Mesendoderm (in vitro differentiated cells): ENCODE measurements around the gene RASD2.
A peak's percentile ranks its signal among the peaks of the same experiment; 100 is the strongest.

Experiments used
- DNase-seq: peaks from one replicate; pipeline ENCODE4 v3.0.0; 2013
- H2AK5ac ChIP-seq: 2 replicates; pipeline ENCODE4 v1.6.1; 2013; ENCODE audit warnings: low read length, inconsistent platforms
- H2BK120ac ChIP-seq: 2 replicates; pipeline ENCODE4 v1.6.1; 2013; ENCODE audit warnings: low read depth, mild to moderate bottlenecking, low read length, moderate library complexity, mixed read lengths
- H2BK15ac ChIP-seq: replicated peaks from 2 replicates; pipeline ENCODE4 v1.6.1; 2013; ENCODE audit warnings: low read depth, mild to moderate bottlenecking, moderate library complexity
- H2BK5ac ChIP-seq: 2 replicates; pipeline ENCODE4 v1.6.1; 2013; ENCODE audit warnings: low read length, inconsistent platforms
- H3K18ac ChIP-seq: 2 replicates; pipeline ENCODE4 v1.6.1; 2013; ENCODE audit warnings: mild to moderate bottlenecking, low read length, mixed read lengths
- H3K23ac ChIP-seq: one replicate; pipeline ENCODE4 v1.6.1; 2013; ENCODE audit warnings: low read length
- H3K27ac ChIP-seq: 2 replicates; pipeline ENCODE4 v1.5.1; 2013; ENCODE audit warnings: low read depth, mild to moderate bottlenecking, inconsistent platforms, low read length, moderate library complexity
- H3K27me3 ChIP-seq: 2 replicates; pipeline ENCODE4 v1.6.1; 2013; ENCODE audit warnings: low read length, control low read depth, mild to moderate bottlenecking, inconsistent platforms; ENCODE audit not compliant: insufficient read depth, poor library complexity
- H3K36me3 ChIP-seq: 2 replicates; pipeline ENCODE4 v1.6.1; 2013; ENCODE audit warnings: low read length, inconsistent platforms; ENCODE audit not compliant: control insufficient read depth, insufficient read depth
- H3K4ac ChIP-seq: one replicate; pipeline ENCODE4 v1.6.1; 2013; ENCODE audit warnings: low read depth, mild to moderate bottlenecking, low read length, moderate library complexity
- H3K4me1 ChIP-seq: 2 replicates; pipeline ENCODE4 v1.6.1; 2013; ENCODE audit warnings: low read depth, low read length, inconsistent platforms; ENCODE audit not compliant: control insufficient read depth
- H3K4me2 ChIP-seq: 2 replicates; pipeline ENCODE4 v1.6.1; 2013; ENCODE audit warnings: low read length
- H3K4me3 ChIP-seq: 2 replicates; pipeline ENCODE4 v1.5.1; 2013; ENCODE audit warnings: mild to moderate bottlenecking, low read length
- H3K56ac ChIP-seq: one replicate; pipeline ENCODE4 v1.6.1; 2013; ENCODE audit warnings: low read length
- H3K79me1 ChIP-seq: 2 replicates; pipeline ENCODE4 v1.6.1; 2013; ENCODE audit warnings: low read length, inconsistent platforms
- H3K79me2 ChIP-seq: 2 replicates; pipeline ENCODE4 v1.6.1; 2013; ENCODE audit warnings: mild to moderate bottlenecking, low read length; ENCODE audit not compliant: control insufficient read depth, insufficient read depth
- H3K9ac ChIP-seq: 2 replicates; pipeline ENCODE4 v1.6.1; 2013; ENCODE audit warnings: low read length, inconsistent platforms
- H4K5ac ChIP-seq: one replicate; pipeline ENCODE4 v1.6.1; 2013; ENCODE audit warnings: low read length
- H4K8ac ChIP-seq: one replicate; pipeline ENCODE4 v1.6.1; 2013; ENCODE audit warnings: low read depth, mild to moderate bottlenecking, control low read depth, low read length, moderate library complexity
- WGBS: extraction: QIAGEN DNeasy Blood & Tissue Kit; methylation state at CpG from one replicate; pipeline ENCODE4 v1.1.7; 2013; ENCODE audit warnings: low lambda C conversion rate, missing lambda C conversion rate; ENCODE audit not compliant: insufficient coverage; ENCODE audit errors: extremely low coverage; 5-methylcytosine and 5-hydroxymethylcytosine counted together

Gene RASD2

GRCh38 chr22:35560366-35560765, 19.7 kb downstream of the RASD2 start:
- Histone ChIP-seq H3K36me3 (no peaks in the 10 kb centered on the region), H3K79me1 (no peaks in the 10 kb centered on the region), H2AK5ac (no peak overlapping the region), H4K8ac (no peak overlapping the region), H3K4me3 (no peak overlapping the region), H3K27ac (no peak overlapping the region), H2BK15ac (no peak overlapping the region), H2BK5ac (no peak overlapping the region), H3K79me2 (no peaks in the 10 kb centered on the region), H3K18ac (no peak overlapping the region), H3K4me1 (no peaks in the 10 kb centered on the region), H3K23ac (no peak overlapping the region), H3K27me3 (no peaks in the 10 kb centered on the region), H3K4me2 (no peak overlapping the region), H3K4ac (no peak overlapping the region), H3K56ac (no peak overlapping the region), H4K5ac (no peak overlapping the region), H3K9ac (no peak overlapping the region), H2BK120ac (no peak overlapping the region)
- DNase-seq = no peak
- no CpG with 5 or more reads among the region's 5 CpGs for WGBS

DNA sequence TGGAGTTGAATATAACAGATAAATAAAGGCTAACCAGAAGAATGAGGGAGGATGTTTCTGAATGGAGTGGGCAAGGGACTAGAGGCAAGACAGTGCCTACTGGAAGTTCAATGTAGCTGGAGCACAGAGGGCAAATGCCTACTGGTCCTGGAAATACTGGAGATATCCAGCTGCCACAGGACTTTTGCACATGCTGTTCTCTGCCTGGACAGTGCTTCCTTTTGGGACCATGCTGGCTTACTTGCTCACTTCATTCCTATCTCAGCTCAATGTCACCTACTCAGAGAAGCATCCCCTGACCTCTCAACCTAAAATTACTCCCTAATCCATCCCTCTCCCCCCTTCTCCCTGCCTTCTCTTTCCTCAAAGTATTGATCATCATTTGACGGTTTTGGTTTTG, 20.2 kb downstream of the RASD2 start:
- H3K36me3 ChIP-seq = no peaks in the 10 kb centered on the region
- H2BK5ac ChIP-seq = no peak overlapping the region
- no peak overlapping the region for H3K27ac ChIP-seq
- no peak overlapping the region for H3K4ac ChIP-seq
- no CpG with 5 or more reads among the region's 1 CpG for WGBS
- H3K4me1 ChIP-seq = no peaks in the 10 kb centered on the region
- H3K18ac ChIP-seq = no peak overlapping the region
- no peak overlapping the region for H2BK120ac ChIP-seq
- H4K8ac ChIP-seq = no peak overlapping the region
- no peak overlapping the region for H2BK15ac ChIP-seq
- no peak for DNase-seq
- H4K5ac ChIP-seq = no peak overlapping the region
- H3K9ac ChIP-seq = no peak overlapping the region
- no peak overlapping the region for H3K23ac ChIP-seq
- no peak overlapping the region for H2AK5ac ChIP-seq
- no peaks in the 10 kb centered on the region for H3K79me2 ChIP-seq
- H3K4me2 ChIP-seq = no peak overlapping the region
- no peaks in the 10 kb centered on the region for H3K27me3 ChIP-seq
- no peak overlapping the region for H3K4me3 ChIP-seq
- H3K56ac ChIP-seq = no peak overlapping the region
- no peaks in the 10 kb centered on the region for H3K79me1 ChIP-seq

DNA sequence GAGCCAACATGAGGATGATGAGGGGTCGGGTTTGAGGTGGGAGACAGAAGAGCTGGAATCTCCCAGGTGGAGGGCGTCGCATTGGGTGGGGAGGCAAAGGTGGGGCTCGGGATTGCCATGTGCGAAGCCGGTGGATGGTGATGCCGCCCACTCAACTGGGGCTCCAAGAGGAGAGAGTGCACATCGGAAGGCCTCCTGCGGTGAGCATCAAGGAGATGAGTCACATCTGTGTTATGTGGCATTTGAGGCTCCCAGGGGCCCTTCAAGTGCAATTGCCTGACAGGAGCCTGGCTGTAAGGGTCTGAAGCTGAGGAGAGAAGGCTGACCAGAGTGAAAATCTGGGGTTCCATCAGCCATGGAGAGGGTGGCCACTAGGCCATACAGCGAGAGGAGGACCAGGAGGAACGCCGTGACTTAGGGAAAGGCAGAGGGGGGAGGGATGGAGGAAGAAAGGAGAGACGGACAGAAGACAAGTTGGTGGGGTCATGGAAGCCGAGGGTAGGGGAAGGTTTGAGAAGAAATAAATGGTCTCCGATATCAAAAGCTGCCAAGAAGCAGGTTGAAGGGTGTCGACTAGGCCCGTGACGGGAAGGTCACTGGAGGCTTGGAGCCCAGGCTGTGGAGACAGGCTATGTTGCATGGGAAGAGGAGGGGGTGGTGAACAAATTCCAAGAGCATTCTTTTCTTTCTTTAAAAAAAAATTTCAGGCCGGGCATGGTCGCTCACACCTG, 21.3 kb downstream of the RASD2 start:
- Histone ChIP-seq H4K8ac (no peak overlapping the region), H3K4me3 (no peak overlapping the region), H3K23ac (no peak overlapping the region), H3K79me1 (no peaks in the 10 kb centered on the region), H2BK5ac (no peak overlapping the region), H3K9ac (no peak overlapping the region), H3K18ac (peak overlapping the region; percentile 30), H3K56ac (peak overlapping the region; percentile 9), H3K27ac (no peak overlapping the region), H2BK120ac (no peak overlapping the region), H3K27me3 (no peaks in the 10 kb centered on the region), H2AK5ac (no peak overlapping the region), H2BK15ac (no peak overlapping the region), H3K4ac (no peak overlapping the region), H4K5ac (no peak overlapping the region), H3K4me2 (no peak overlapping the region), H3K79me2 (no peaks in the 10 kb centered on the region), H3K4me1 (no peaks in the 10 kb centered on the region), H3K36me3 (no peaks in the 10 kb centered on the region)
- WGBS = no CpG with 5 or more reads among the region's 20 CpGs
- peak; percentile 90 for DNase-seq

GRCh38 chr22:35563211-35563610, 22.6 kb downstream of the RASD2 start:
- no CpG with 5 or more reads among the region's 7 CpGs for WGBS

DNA sequence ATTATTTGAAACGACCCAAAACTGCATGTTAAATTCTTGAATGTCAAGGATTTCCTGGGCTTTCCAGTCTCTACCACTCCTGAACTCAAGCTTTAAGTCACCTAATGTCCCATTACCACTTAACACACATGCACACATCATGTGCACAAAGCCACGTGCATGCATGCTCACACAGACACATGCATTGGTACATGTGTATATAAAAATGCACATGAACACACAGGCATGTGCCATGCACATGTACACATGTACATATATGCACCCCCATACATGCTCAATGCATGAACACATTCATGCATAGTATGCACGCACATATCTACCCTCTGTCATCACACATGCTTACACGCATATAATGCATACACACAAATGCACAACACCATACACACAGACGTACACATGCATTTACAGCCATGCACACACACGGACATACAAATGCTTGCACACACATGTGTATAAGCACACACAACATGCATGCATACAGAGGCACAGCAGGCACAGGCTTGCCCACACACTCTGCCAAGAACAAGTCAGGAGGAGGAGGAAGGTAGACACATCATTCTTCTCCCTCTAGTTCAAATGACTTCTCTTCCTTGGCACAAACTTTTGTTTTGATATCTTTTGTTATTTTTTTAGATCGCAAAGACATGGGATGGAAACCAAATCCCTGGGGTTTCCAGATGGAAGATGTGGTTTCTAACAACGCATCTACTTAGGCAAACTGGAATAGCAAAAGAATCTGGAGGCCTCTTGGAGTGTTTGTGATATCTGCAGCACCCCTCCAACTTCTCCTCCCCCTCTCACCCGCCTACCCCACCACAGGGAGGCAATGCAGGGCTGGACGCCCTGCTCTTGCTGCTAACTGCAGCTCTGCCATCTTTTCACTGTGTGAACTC, 24.6 kb downstream of the RASD2 start:
- Histone ChIP-seq H3K9ac (no peak overlapping the region), H3K4me2 (no peak overlapping the region), H3K79me1 (no peaks in the 10 kb centered on the region), H4K8ac (no peak overlapping the region), H3K36me3 (no peaks in the 10 kb centered on the region), H2BK5ac (no peak overlapping the region), H3K27me3 (no peaks in the 10 kb centered on the region), H3K56ac (no peak overlapping the region), H3K4me1 (no peaks in the 10 kb centered on the region), H3K18ac (no peak overlapping the region), H4K5ac (no peak overlapping the region), H3K79me2 (no peaks in the 10 kb centered on the region), H3K27ac (no peak overlapping the region), H2BK15ac (no peak overlapping the region), H2BK120ac (no peak overlapping the region), H3K23ac (no peak overlapping the region), H3K4ac (no peak overlapping the region), H3K4me3 (no peak overlapping the region), H2AK5ac (no peak overlapping the region)
- WGBS = no CpG with 5 or more reads among the region's 10 CpGs
- DNase-seq = no peak

More at GRCh38 chr22:35563211-35563610, 22.6 kb downstream of the RASD2 start:
- no peaks in the 10 kb centered on the region for H3K79me2 ChIP-seq
- no peaks in the 10 kb centered on the region for H3K27me3 ChIP-seq
- no peak overlapping the region for H2BK15ac ChIP-seq
- no peak overlapping the region for H3K4ac ChIP-seq
- no peak overlapping the region for H3K27ac ChIP-seq
- no peak overlapping the region for H2AK5ac ChIP-seq
- no peak overlapping the region for H3K9ac ChIP-seq
- no peak overlapping the region for H2BK5ac ChIP-seq
- no peaks in the 10 kb centered on the region for H3K79me1 ChIP-seq
- no peak overlapping the region for H4K8ac ChIP-seq
- H3K4me2 ChIP-seq = no peak overlapping the region
- H3K4me3 ChIP-seq = no peak overlapping the region
- no peak overlapping the region for H3K18ac ChIP-seq
- no peaks in the 10 kb centered on the region for H3K36me3 ChIP-seq
- no peak overlapping the region for H2BK120ac ChIP-seq
- H3K4me1 ChIP-seq = no peaks in the 10 kb centered on the region
- H3K23ac ChIP-seq = no peak overlapping the region
- no peak overlapping the region for H4K5ac ChIP-seq
- DNase-seq = no peak
- peak overlapping the region; percentile 44 for H3K56ac ChIP-seq
